ENCODE measurements around the gene EXO1. TPM values are rescaled to one million over a fixed set of nuclear protein-coding genes. Genes with fewer than 3 reads are reported as not detected.
"Not testable (repeated sequence)": the region's sequence is repeated elsewhere in the genome, so short reads cannot be mapped to it uniquely, and the experiment has no call there.

Gene EXO1
- total RNA-seq, 1 experiment from 2014 or later: 32.9 TPM

DNA sequence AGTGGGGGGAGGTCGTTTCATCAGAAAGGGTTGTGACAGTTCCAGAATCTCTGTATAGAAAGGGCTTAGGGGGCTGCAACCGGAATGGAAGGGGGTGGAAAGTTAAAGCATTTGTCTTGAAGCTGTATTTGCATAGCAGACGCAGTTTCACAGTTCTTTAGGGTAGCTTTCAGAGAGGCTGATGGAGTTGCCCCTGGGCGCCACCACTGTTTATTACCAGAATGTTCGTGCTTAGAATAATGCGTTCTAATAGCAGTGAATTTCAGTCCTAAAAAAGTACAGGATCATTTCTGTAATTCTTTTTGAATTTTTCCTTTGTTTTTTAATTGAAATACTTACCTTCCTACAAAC lies 1.3 kb downstream of the EXO1 start:
- Histone ChIP-seq H3K27me3 (ENCODE audit: insufficient read depth, low read length) (no peaks in the 10 kb centered on the region), H3K79me2 (ENCODE audit: insufficient read depth, low read length) (peaks cover 30% of the 10 kb centered on the region), H3K4me3 (replicated peaks in 1 of 2; ENCODE audit: low read depth in 1 of 2, low read length in 2 of 2) (peak overlapping the region; percentile 84 to 100), H3K9me3 (ENCODE audit: control insufficient read depth in 1 of 2, insufficient read depth in 1 of 2, low read depth in 1 of 2, low read length in 2 of 2) (no peaks in the 10 kb centered on the region), H3K9me2 (ENCODE audit: insufficient read depth) (no peaks in the 10 kb centered on the region), H2AFZ (ENCODE audit: low read depth, low read length, poor library complexity, severe bottlenecking) (no peak overlapping the region), H3K4me2 (ENCODE audit: low read length) (peak overlapping the region; percentile 92), H3K27ac (ENCODE audit: low read depth, low read length) (no peak overlapping the region), H3K4me1 (ENCODE audit: control insufficient read depth in 1 of 2, insufficient read depth in 2 of 2, low read length in 2 of 2) (peaks cover 7 to 20% of the 10 kb centered on the region in 2 experiments; a peak in 3 of 4 replicates), H3K9ac (ENCODE audit: low read length) (peak overlapping the region; percentile 99), H4K20me1 (ENCODE audit: insufficient read depth) (no peaks in the 10 kb centered on the region), H3K36me3 (ENCODE audit: control insufficient read depth in 1 of 2, insufficient read depth in 2 of 2, low read length in 2 of 2) (peaks cover 14 to 23% of the 10 kb centered on the region in 2 experiments)
- TF ChIP-seq RAD21 (IDR thresholded peaks at IDR 0.05; ENCODE audit: low read depth) (no peak), EZH2phosphoT487 (IDR thresholded peaks at IDR 0.05; ENCODE audit: borderline replicate concordance) (no peak), POLR2AphosphoS5 (IDR thresholded peaks at IDR 0.05; ENCODE audit: low read depth, low read length) (no peak)
- DNase-seq (ENCODE audit: low read depth, low spot score) (no peak), ATAC-seq (no peak)
- no TSS peak for BruUV-seq (replicated peaks)
- POLR2A ChIA-PET: no interaction called here
- intact Hi-C loops (cut with micrococcal nuclease): no loop called here
- CTCF ChIA-PET: no interaction called here
- RAD21 ChIA-PET (ENCODE audit: low non-redundant PET in 1 of 2, low total read pairs in 2 of 2, uncharacterized antibody in 2 of 2, unreplicated experiment in 2 of 2): no interaction called here

DNA sequence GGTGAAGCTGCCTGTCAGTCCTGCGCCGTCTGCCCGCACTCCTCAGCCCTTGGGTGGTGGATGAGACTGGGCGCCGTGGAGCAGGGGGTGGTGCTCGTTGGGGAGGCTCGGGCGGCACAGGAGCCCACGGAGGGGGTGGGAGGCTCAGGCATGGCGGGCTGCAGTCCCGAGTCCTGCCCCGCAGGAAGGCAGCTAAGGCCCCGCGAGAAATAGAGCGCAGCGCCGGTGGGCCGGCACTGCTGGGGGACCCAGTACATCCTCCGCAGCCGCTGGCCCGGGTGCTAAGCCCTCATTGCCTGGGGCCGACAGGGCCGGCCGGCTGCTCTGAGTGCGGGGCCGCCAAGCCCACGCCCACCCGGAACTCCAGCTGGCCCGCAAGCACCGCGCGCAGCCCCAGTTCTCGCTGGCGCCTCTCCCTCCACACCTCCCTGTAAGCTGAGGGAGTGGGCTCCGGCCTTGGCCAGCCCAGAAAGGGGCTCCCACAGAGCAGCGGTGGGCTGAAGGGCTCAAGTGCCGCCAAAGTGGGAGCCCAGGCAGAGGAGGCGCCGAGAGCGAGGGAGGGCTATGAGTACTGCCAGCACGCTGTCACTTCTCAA lies 7.6 kb downstream of the EXO1 start:
- H3K9me3 ChIP-seq (ENCODE audit: control insufficient read depth in 1 of 2, insufficient read depth in 1 of 2, low read depth in 1 of 2, low read length in 2 of 2); RAD21 ChIA-PET (ENCODE audit: low non-redundant PET in 1 of 2, low total read pairs in 2 of 2, uncharacterized antibody in 2 of 2, unreplicated experiment in 2 of 2); H3K4me2 ChIP-seq (ENCODE audit: low read length); H3K9ac ChIP-seq (ENCODE audit: low read length); BruUV-seq (replicated peaks); H3K79me2 ChIP-seq (ENCODE audit: insufficient read depth, low read length); ATAC-seq; CTCF ChIA-PET; H3K4me3 ChIP-seq (replicated peaks in 1 of 2; ENCODE audit: low read depth in 1 of 2, low read length in 2 of 2); H3K9me2 ChIP-seq (ENCODE audit: insufficient read depth); DNase-seq (ENCODE audit: low read depth, low spot score); H2AFZ ChIP-seq (ENCODE audit: low read depth, low read length, poor library complexity, severe bottlenecking); intact Hi-C loops (cut with micrococcal nuclease); H3K4me1 ChIP-seq (ENCODE audit: control insufficient read depth in 1 of 2, insufficient read depth in 2 of 2, low read length in 2 of 2); H4K20me1 ChIP-seq (ENCODE audit: insufficient read depth); H3K27ac ChIP-seq (ENCODE audit: low read depth, low read length); POLR2A ChIA-PET; H3K27me3 ChIP-seq (ENCODE audit: insufficient read depth, low read length): not testable (repeated sequence)
- peaks cover 30 to 44% of the 10 kb centered on the region in 2 experiments for H3K36me3 ChIP-seq (ENCODE audit: control insufficient read depth in 1 of 2, insufficient read depth in 2 of 2, low read length in 2 of 2)

Data from HCT116 (cell line).